Amygdala (tissue), 56 donors: ENCODE data around the gene LRP5.
"Not testable (repeated sequence)": the region's sequence is repeated elsewhere in the genome, so short reads cannot be mapped to it uniquely, and the experiment has no call there.

Experiments
- DNase-seq, 56 donors: peaks; one replicate each; lab custom pipeline; 2025; lab: John Stamatoyannopoulos, UW

LRP5 gene

DNA sequence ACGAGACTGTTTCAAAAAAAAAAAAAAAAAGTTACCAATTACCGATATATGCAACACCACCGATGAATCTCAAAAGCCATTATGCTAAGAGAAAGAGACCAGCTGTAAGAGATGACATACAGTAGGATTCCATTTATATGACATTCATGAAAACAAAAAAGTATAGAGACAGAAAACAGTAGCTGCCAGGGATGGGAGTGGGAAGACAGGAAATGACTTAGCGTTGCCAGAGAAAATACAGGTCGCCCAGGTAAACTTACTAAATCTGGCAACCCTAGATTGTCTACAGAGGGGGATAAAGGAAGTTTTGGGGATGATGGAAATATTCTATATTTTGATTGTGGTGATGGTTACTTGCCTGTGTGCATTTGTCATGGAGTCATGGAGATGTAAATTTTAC lies 32.7 kb upstream of the LRP5 start:
- no peak for DNase-seq

DNA sequence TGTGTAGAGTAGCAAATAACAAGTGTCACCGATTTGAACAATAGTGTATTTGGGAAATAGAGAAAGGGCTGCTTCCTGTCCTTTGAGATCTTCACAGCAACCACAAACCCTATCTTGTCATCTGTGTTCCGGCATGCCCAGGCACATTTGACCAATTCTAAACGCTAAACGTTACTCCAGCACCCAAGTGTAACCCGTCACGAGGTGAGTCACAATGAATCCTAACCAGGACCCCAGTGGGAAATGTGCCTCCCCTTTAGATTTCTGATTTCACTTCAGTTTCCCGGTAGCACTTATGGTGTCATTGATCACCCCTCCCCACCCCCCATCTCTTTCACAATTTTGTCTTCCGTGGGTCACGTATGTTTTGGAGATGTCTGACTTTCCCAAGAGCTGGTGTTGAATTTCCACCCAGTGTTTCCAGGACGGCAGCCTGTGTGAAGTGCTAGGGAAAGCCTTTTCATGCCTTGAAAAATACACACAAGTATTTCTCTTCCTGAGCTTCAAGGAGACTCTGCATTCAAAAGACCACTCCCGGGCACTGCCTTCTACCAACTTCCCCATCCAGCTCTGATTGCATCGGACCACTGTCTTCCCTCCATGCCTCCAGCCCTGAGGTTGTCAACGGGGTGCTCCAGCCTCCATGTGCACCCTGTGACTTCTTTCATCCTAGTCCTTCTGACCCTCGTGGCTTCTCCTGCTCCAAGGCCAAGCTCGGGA lies 30.1 kb upstream of the LRP5 start:
- DNase-seq, result no peak

DNA sequence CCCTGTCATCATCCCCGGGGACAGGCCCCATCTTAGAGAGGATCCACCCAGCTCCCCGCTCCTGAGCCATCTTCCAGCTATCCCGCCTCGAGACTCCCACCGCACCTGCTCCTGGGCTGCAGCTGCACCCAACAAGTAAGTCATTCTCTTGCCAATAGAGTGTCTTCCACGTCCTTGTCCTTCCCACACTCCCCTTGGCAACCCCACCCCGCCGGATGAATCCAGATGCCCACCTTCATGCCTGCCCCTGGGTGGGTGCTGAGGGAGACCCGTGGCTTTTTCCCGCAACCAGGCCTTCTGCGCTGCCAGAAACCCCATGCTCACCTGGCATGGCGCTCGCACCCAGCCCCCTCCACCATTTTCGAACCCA lies 29.5 kb upstream of the LRP5 start:
- no peak for DNase-seq

DNA sequence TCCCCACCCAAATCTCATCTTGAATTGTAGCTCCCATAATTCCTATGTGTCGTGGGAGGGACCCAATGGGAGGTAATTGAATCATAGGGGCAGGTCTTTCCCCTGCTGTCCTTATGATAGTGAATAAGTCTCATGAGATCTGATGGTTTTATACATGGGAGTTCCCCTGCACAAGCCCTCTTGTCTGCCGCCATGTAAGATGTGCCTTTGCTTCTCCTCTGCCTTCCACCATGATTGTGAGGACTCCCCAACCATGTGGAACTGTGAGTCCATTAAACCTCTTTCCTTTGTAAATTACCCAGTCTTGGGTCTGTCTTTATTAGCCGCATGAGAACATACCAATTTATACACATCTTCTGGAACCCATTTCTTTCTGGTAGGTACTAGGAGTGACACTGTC lies 27.8 kb upstream of the LRP5 start:
- not testable (repeated sequence) for DNase-seq

- DNase-seq, result no peak
Observed at GRCh38 chr11:68287419-68287818, 25.0 kb upstream of the LRP5 start.

GRCh38 chr11:68289456-68289855 lies 22.9 kb upstream of the LRP5 start:
- no peak for DNase-seq

GRCh38 chr11:68293708-68294107 lies 18.7 kb upstream of the LRP5 start:
- DNase-seq, result no peak

DNA sequence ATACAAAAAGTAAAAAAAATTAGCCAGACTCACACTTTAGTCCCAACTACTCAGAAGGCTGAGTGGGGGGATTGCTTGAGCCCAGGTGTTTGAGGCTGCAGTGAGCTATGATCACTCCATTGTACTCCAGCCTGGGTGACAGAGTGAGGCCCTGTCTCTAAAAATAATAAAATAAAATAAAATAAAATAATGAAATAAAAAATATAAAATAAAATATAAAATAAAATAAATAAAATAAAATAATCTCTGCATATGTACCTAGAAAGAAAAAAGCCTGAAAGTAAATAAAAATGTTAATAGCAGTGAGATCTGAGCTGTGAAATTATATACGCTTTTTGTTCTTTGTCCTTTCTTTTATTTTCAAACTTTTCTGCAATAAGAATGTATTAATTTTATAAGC lies 17.1 kb upstream of the LRP5 start:
- DNase-seq, result no peak

- no peak for DNase-seq
Observed at GRCh38 chr11:68295940-68296339, 16.5 kb upstream of the LRP5 start.

DNA sequence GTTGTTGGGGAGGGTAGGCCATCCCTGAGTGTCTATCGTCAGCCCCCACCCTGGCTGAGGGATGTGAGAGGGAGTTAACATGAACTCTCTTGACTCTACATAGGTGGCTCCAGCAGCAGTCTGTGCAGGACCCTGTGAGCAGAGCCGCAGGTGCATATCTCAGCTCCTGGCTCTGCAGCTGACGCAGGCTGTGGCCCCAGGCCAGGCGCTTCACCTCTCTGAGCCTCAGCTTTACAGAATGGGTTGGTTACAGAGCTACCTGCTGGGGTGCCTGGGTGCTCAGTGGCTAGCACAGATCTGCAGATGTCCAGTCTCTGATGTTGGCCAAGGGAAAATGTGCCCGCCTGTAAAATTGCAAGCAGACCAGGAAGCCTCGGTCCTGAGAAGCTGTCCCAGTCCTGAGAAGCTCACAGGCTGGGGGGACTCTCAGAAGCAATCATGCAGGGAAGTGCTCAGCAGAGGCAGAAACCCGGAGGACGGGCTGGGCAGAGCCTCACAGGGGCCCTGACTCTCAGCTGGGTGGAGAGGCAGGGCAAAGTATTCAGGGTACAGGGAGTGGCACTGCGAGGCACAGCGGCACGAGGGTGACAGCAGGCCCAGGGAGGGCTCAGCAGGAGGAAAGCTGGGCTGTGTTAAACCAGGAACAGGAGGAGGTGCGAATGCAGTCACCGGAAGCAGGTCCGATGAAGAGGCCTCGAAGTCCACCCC lies 15.9 kb upstream of the LRP5 start:
- no peak for DNase-seq

GRCh38 chr11:68297052-68297378 lies 15.4 kb upstream of the LRP5 start:
- no peak for DNase-seq

DNA sequence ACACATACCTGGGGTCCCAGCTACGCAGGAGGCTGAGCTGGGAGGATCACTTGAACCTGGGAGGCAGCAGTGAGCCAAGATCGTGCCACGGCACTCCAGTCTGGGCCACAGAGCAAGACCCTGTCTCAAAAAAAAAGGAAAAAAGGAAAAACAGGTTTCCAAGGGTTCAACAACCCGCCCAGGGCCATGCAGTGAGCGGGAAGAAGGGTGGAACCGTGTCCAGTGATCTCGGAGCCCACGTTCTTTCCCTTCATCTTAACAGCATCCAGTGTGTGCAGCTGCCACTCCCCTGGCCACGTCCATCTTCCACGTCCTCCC lies 14.9 kb upstream of the LRP5 start:
- DNase-seq, result no peak

DNA sequence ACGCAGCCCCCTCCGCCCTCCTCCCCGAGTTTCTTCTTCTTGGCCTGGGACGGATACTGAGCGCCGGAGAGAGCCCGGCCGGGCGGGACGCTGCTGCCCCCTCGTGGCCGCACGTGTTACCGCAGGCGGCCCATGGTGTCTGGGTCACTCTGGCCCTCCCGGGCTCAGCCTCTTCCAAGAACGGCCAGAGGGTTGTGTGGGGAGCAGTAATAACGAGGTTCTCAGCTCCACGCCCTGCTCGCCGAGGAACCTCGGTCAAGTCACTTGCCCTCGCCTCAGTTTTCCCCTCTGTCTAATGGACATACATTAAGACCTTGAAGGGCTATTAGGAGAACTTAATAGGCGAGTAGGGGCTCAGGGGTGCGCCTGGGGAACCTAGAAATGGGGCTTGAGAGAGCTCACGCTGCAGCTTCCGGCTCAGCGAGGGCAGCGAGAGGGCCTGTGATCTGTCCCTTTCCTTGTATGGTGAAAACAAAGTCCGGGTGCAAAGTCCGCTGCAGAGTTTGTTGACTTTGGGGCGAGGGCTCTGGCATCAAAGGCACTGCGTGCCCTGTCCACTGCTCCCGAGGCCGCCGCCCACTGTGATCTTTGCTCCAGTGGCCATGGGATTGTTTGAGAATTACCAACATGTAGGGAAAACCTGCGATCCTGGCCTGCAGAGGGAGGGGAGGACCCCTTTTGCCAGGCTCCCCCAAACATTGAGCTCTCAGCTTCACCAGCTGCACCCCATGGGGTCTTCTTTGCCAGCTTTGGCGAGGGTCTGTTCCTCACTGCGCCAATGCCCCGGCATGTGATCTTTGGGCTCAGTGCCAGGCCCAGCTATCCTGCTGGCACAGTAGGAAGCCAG lies 14.4 kb upstream of the LRP5 start:
- DNase-seq, result peak in 47 of 56 donors; percentile 7 to 81 (median 51)

DNA sequence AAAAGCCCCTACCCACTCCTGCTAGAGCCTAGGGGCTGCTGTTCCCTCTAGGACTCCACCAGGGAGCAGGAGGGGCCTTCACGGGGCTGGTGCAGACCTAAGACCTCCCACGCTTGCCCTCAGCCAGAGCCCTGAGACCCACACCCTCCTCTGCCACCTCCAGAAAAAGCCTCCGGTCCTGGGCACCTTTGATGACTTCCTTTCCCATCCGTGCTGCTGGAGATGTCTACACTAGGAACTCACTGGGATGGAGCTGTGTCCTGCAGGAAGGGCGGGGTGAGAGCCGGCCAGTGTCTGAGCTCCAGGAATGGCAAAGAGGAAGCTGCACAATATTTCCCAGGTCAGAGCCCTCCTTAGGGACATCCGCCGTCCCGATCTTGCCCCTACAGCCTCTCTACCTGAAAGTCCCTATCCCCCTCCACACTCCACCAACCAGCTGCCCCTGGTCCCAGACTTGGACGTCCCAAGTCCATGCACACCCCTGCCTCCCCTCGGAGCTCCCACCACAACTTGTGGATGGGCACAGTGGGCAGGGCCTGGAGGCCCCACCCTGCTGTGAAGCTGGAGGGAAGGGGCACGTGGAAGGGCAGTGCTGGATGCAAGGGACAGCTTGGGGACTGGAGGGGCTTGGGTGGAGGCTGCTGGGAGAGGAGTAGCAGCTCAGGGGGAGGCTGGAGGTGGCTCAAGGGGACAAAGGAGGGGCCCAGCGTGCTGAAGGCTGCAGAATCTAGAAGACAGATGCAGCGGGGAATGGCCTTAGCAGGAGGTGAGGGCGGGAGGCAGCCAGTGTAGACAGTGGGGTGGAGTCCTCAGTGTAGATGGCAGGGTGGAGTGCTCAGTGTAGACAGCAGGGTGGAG lies 13.5 kb upstream of the LRP5 start:
- no peak for DNase-seq

GRCh38 chr11:68299517-68299879 lies 12.9 kb upstream of the LRP5 start:
- DNase-seq, result not testable (repeated sequence)

DNA sequence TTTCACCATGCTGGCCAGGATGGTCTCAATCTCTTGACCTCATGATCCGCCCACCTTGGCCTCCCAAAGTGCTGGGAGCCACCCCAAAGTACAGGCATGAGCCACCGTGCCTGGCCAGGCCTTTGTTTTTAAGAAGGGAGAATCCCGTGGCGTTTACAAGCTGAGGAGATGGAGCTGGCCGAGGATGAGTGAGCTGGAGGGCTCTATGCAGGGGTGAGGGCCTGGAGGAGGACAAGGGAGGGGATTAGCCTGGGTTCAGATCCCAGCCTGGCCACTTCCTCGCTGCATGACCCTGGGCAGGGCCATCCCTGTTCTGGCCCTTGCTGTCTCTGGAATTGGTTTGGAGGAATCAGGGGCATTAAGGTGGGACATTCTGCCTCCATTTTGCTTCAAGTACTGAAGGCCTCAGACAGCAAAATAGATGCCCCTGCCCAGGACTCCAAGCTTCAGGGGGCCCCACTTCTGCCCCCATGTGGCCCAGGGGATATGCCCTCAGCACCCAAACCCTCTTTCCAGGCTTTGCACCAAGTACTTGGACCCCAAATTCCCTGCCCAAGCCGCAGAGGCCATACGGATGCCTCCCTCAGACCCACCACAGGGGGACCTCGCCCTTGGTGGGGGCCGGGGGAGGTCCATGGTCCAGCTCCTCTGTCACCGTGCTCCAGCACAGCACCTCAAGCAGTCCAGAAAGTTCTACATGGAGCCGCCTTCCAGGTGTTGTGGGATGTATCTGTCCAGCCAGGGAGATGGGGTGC lies 12.1 kb upstream of the LRP5 start:
- no peak for DNase-seq

DNA sequence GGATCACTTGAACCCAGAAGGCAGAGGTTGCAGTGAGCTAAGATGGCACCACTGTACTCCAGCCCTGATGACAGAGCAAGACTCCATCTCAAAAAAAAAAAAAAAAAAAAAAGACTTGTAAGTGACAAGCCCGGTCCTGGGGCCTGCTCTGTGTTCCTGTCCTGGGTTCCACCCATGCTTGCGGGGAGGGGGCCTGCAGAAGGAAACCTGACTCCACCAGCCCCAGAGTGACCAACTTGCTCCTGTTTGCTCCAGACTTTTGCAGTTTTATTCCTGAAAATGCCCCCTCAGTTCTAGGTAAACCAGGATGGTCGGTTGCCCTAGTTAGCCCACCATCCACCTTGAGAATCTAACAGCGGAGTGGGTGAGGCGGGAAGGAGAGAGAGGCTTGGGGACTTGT lies 10.1 kb upstream of the LRP5 start:
- DNase-seq, result no peak

GRCh38 chr11:68302670-68303069 lies 9.7 kb upstream of the LRP5 start:
- DNase-seq, result no peak

- DNase-seq, result no peak
Observed at GRCh38 chr11:68303083-68303482, 9.3 kb upstream of the LRP5 start.
